HEK293T (cell line): ENCODE data around the gene GALP.
"Not testable (repeated sequence)": the region's sequence is repeated elsewhere in the genome, so short reads cannot be mapped to it uniquely, and the experiment has no call there.

Experiments used
- FOXK2 ChIP-seq: fragments of 450-650 bp; IDR thresholded peaks from 2 replicates; pipeline ENCODE4 v1.6.1; 2016; ENCODE audit warnings: mild to moderate bottlenecking
- L3MBTL2 ChIP-seq: fragments of 450-650 bp; conservative IDR thresholded peaks from 2 replicates; pipeline ENCODE4 v1.6.1; 2016; ENCODE audit warnings: mild to moderate bottlenecking
- NFRKB ChIP-seq: fragments of 450-650 bp; IDR thresholded peaks from 2 replicates; pipeline ENCODE4 v1.6.1; 2016; ENCODE audit warnings: mild to moderate bottlenecking, moderate library complexity
- SP1 ChIP-seq: fragments of 450-650 bp; IDR thresholded peaks from 2 replicates; pipeline ENCODE4 v1.6.1; 2017
- TF ChIP-seq, protein P1 (sequence below): fragments of 450-650 bp; IDR thresholded peaks from 2 replicates; pipeline ENCODE4 v1.6.1; 2016

DNA sequence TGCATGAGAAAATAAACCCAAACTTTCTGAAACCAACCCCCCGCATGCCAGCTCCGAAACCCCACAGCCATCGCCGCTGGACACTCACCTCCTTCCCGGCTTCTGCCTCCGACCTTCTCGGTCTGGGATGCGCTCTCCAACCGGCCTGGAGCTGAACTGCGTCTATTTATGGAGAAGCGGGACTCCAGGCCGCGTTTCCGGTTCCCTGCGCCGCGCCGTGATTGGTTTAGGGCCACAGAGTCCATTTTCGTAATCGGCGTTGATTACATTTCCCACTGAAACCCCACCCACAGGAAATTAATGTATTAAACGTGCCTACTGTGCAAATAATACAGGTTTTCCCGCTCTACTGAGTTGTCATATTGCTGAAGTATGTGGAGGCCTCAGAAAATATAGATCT is 21.8 kb downstream of the GALP start, which contains the start of gene ZSCAN5B:
- TF ChIP-seq FOXK2, L3MBTL2, NFRKB, SP1: not testable (repeated sequence)
- TF ChIP-seq, protein P1, sequence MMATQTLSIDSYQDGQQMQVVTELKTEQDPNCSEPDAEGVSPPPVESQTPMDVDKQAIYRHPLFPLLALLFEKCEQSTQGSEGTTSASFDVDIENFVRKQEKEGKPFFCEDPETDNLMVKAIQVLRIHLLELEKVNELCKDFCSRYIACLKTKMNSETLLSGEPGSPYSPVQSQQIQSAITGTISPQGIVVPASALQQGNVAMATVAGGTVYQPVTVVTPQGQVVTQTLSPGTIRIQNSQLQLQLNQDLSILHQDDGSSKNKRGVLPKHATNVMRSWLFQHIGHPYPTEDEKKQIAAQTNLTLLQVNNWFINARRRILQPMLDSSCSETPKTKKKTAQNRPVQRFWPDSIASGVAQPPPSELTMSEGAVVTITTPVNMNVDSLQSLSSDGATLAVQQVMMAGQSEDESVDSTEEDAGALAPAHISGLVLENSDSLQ: not testable (repeated sequence)
